ENCODE results near the gene SH2D1A. TPM values are rescaled to one million over a fixed set of nuclear protein-coding genes. Genes with fewer than 3 reads are reported as not detected.

The SH2D1A gene
- total and polyA plus RNA-seq, 3 donors from 2014 or later = 0.82 TPM; not detected in 2

DNA sequence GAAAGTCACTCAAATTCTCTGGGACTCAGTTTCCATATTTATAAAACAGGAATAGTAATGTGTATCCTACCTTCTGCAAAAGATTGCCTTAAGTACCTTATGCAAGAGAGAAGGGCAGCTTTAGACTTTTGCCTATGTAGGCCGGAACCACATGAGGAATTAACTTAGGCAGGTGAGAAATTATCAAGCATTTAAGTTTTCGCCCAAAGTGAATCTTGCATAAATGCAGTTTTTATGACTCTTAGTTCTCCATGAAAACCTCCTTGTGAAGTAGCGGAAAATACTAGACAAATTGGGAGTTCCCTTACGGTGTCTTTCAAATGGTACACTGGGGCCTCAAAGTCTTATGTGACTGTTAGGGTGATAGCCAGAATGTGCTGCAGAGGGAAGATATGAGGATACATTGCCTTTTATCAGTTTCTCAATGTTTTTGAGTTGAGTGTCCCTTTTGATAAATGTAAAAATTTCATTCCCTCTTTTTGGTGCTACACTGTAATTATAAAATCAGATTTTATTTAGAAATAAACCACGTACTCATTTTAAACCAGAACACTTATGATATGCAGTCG lies 2.6 kb downstream of the SH2D1A start:
- WGBS, 2 donors = 84 to 95% methylated on average over 6 of the region's 6 CpGs
- no peaks in the 10 kb centered on the region for H3K36me3 ChIP-seq (ENCODE audit: low read depth, missing control alignments)
- H3K27ac ChIP-seq = no peak overlapping the region
- no peak for DNase-seq
- no peaks in the 10 kb centered on the region for H3K27me3 ChIP-seq
- H3K4me3 ChIP-seq = no peak overlapping the region
- TF ChIP-seq CTCF (IDR thresholded peaks at IDR 0.05) (no peak), POLR2A (IDR thresholded peaks at IDR 0.05) (no peak)
- H3K4me1 ChIP-seq = no peaks in the 10 kb centered on the region
- intact Hi-C loops (cut with DNase I; ENCODE audit: low total_unique reads) = no loop called here
- no peaks in the 10 kb centered on the region for H3K9me3 ChIP-seq

- intact Hi-C loops (cut with DNase I; ENCODE audit: low total_unique reads) = no loop called here
- Histone ChIP-seq H3K27ac (no peak overlapping the region), H3K27me3 (no peaks in the 10 kb centered on the region), H3K4me3 (no peak overlapping the region), H3K9me3 (no peaks in the 10 kb centered on the region), H3K4me1 (no peaks in the 10 kb centered on the region), H3K36me3 (ENCODE audit: low read depth, missing control alignments) (no peaks in the 10 kb centered on the region)
- 80 to 84% methylated on average over 2 of the region's 2 CpGs for WGBS, 2 donors
- TF ChIP-seq POLR2A (IDR thresholded peaks at IDR 0.05) = no peak
- TF ChIP-seq CTCF (IDR thresholded peaks at IDR 0.05) = no peak
- no peak for DNase-seq
Measured at GRCh38 chrX:124354648-124355047, 8.3 kb downstream of the SH2D1A start.

DNA sequence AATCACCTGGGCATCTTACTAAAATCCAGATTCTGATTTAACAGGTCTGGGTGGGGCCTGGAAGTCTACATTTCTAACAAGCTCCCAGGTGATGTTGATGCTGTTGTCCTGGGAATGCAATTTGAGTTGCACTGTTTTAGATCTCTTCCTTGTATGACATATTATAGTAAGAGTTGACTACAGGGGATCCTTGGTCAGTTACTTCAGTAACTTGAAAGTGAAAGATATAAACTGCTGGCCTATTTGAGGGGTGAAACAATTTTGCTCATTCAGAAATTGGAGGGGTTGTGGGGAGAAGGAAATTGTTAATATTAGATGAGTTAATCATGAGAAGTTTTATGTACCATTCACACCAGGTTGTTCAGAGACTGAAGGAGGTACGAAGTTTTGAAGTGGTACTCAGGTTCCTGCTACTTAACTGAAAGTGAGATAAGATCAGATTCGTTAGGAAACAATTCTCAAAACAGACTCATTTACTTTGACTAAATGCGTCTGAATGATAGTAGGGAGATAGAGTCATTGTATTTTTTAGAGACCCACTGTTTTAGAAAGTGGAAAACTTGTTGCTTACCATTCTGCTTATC lies 12.5 kb downstream of the SH2D1A start:
- no peaks in the 10 kb centered on the region for H3K9me3 ChIP-seq
- no peak for TF ChIP-seq CTCF (IDR thresholded peaks at IDR 0.05)
- TF ChIP-seq POLR2A (IDR thresholded peaks at IDR 0.05) = no peak
- no peak overlapping the region for H3K4me3 ChIP-seq
- no peak for DNase-seq
- H3K4me1 ChIP-seq = no peaks in the 10 kb centered on the region
- no peak overlapping the region for H3K27ac ChIP-seq
- intact Hi-C loops (cut with DNase I; ENCODE audit: low total_unique reads) = no loop called here
- no peaks in the 10 kb centered on the region for H3K36me3 ChIP-seq (ENCODE audit: low read depth, missing control alignments)
- WGBS, 2 donors = 71 to 76% methylated on average over 3 of the region's 3 CpGs
- H3K27me3 ChIP-seq = no peaks in the 10 kb centered on the region

- Histone ChIP-seq H3K4me3 (no peak overlapping the region), H3K4me1 (no peaks in the 10 kb centered on the region), H3K36me3 (ENCODE audit: low read depth, missing control alignments) (no peaks in the 10 kb centered on the region), H3K27me3 (no peaks in the 10 kb centered on the region), H3K9me3 (no peaks in the 10 kb centered on the region), H3K27ac (no peak overlapping the region)
- DNase-seq = no peak
- intact Hi-C loops (cut with DNase I; ENCODE audit: low total_unique reads) = no loop called here
- 69 to 86% methylated on average over 2 of the region's 2 CpGs for WGBS, 2 donors
- no peak for TF ChIP-seq CTCF (IDR thresholded peaks at IDR 0.05)
- no peak for TF ChIP-seq POLR2A (IDR thresholded peaks at IDR 0.05)
Measured at GRCh38 chrX:124362072-124362471, 15.7 kb downstream of the SH2D1A start.

- intact Hi-C loops (cut with DNase I; ENCODE audit: low total_unique reads) = no loop called here
- WGBS, 2 donors = 78 to 83% methylated on average over 1 of the region's 1 CpG
Measured at GRCh38 chrX:124362761-124363160, 16.4 kb downstream of the SH2D1A start.

More at GRCh38 chrX:124362761-124363160, 16.4 kb downstream of the SH2D1A start:
- Histone ChIP-seq H3K4me3 (no peak overlapping the region), H3K36me3 (ENCODE audit: low read depth, missing control alignments) (no peaks in the 10 kb centered on the region), H3K27me3 (no peaks in the 10 kb centered on the region), H3K9me3 (no peaks in the 10 kb centered on the region), H3K27ac (no peak overlapping the region), H3K4me1 (no peaks in the 10 kb centered on the region)
- no peak for DNase-seq
- no peak for TF ChIP-seq POLR2A (IDR thresholded peaks at IDR 0.05)
- no peak for TF ChIP-seq CTCF (IDR thresholded peaks at IDR 0.05)
